ENCODE measurements around the gene MRPL54. TPM values are rescaled to one million over a fixed set of nuclear protein-coding genes. Genes with fewer than 3 reads are reported as not detected.

Gene MRPL54
- total and polyA plus RNA-seq, 3 donors from 2014 or later: 42.4 to 96.4 (median 57.4) TPM

- 91 to 98% methylated on average over 8 to 23 of the region's 23 CpGs for WGBS, 2 donors
- H3K36me3 ChIP-seq (ENCODE audit: low read depth, missing control alignments): no peaks in the 10 kb centered on the region
Observed at GRCh38 chr19:3767050-3767449, 4.6 kb downstream of the MRPL54 start.

GRCh38 chr19:3768015-3768747 is 5.7 kb downstream of the MRPL54 start:
- WGBS, 2 donors: 89 to 95% methylated on average over 4 to 25 of the region's 25 CpGs
- H3K9me3 ChIP-seq: no peaks in the 10 kb centered on the region
- no peaks in the 10 kb centered on the region for H3K36me3 ChIP-seq (ENCODE audit: low read depth, missing control alignments)
- H3K27me3 ChIP-seq: no peaks in the 10 kb centered on the region
- no peak overlapping the region for H3K4me3 ChIP-seq
- TF ChIP-seq POLR2A (IDR thresholded peaks at IDR 0.05) (no peak), CTCF (IDR thresholded peaks at IDR 0.05) (no peak)
- DNase-seq: no peak
- H3K27ac ChIP-seq: no peak overlapping the region
- peaks cover 4% of the 10 kb centered on the region for H3K4me1 ChIP-seq
- intact Hi-C loops (cut with DNase I; ENCODE audit: low total_unique reads): no loop called here

More at GRCh38 chr19:3767050-3767449, 4.6 kb downstream of the MRPL54 start:
- no peak for TF ChIP-seq POLR2A (IDR thresholded peaks at IDR 0.05)
- no peak overlapping the region for H3K27ac ChIP-seq
- H3K4me3 ChIP-seq: no peak overlapping the region
- intact Hi-C loops (cut with DNase I; ENCODE audit: low total_unique reads): no loop called here
- DNase-seq: no peak
- H3K4me1 ChIP-seq: peaks cover 4% of the 10 kb centered on the region
- H3K27me3 ChIP-seq: no peaks in the 10 kb centered on the region
- no peaks in the 10 kb centered on the region for H3K9me3 ChIP-seq

GRCh38 chr19:3768748-3769099 is 6.2 kb downstream of the MRPL54 start:
- no peak for DNase-seq
- Histone ChIP-seq H3K4me3 (no peak overlapping the region), H3K36me3 (ENCODE audit: low read depth, missing control alignments) (no peaks in the 10 kb centered on the region), H3K27me3 (no peaks in the 10 kb centered on the region), H3K4me1 (peaks cover 4% of the 10 kb centered on the region), H3K27ac (no peak overlapping the region), H3K9me3 (no peaks in the 10 kb centered on the region)
- 90 to 98% methylated on average over 7 of the region's 7 CpGs for WGBS, 2 donors
- TF ChIP-seq POLR2A (IDR thresholded peaks at IDR 0.05): no peak
- TF ChIP-seq CTCF (IDR thresholded peaks at IDR 0.05): no peak
- intact Hi-C loops (cut with DNase I; ENCODE audit: low total_unique reads): no loop called here

- TF ChIP-seq POLR2A (IDR thresholded peaks at IDR 0.05) (no peak), CTCF (IDR thresholded peaks at IDR 0.05) (no peak)
- intact Hi-C loops (cut with DNase I; ENCODE audit: low total_unique reads): no loop called here
- no peak for DNase-seq
- Histone ChIP-seq H3K27ac (no peak overlapping the region), H3K36me3 (ENCODE audit: low read depth, missing control alignments) (no peaks in the 10 kb centered on the region), H3K27me3 (no peaks in the 10 kb centered on the region), H3K4me1 (peaks cover 4% of the 10 kb centered on the region), H3K9me3 (no peaks in the 10 kb centered on the region), H3K4me3 (no peak overlapping the region)
- WGBS, 2 donors: 85 to 88% methylated on average over 15 to 17 of the region's 17 CpGs
Observed at GRCh38 chr19:3769494-3769893, 7.0 kb downstream of the MRPL54 start.

- Histone ChIP-seq H3K27me3 (no peaks in the 10 kb centered on the region), H3K4me1 (peaks cover 4% of the 10 kb centered on the region), H3K9me3 (no peaks in the 10 kb centered on the region), H3K27ac (no peak overlapping the region), H3K36me3 (ENCODE audit: low read depth, missing control alignments) (no peaks in the 10 kb centered on the region), H3K4me3 (no peak overlapping the region)
- no peak for TF ChIP-seq POLR2A (IDR thresholded peaks at IDR 0.05)
- no peak for TF ChIP-seq CTCF (IDR thresholded peaks at IDR 0.05)
- DNase-seq: no peak
- 67 to 82% methylated on average over 12 to 38 of the region's 53 CpGs for WGBS, 2 donors
- intact Hi-C loops (cut with DNase I; ENCODE audit: low total_unique reads): no loop called here
Observed at GRCh38 chr19:3770136-3770999, 7.9 kb downstream of the MRPL54 start.

Data from testis (tissue), 3 donors.